Measurements from ENCODE around the gene POTEG.
"Not testable (repeated sequence)": the region's sequence is repeated elsewhere in the genome, so short reads cannot be mapped to it uniquely, and the experiment has no call there.

- TF ChIP-seq, protein P1, sequence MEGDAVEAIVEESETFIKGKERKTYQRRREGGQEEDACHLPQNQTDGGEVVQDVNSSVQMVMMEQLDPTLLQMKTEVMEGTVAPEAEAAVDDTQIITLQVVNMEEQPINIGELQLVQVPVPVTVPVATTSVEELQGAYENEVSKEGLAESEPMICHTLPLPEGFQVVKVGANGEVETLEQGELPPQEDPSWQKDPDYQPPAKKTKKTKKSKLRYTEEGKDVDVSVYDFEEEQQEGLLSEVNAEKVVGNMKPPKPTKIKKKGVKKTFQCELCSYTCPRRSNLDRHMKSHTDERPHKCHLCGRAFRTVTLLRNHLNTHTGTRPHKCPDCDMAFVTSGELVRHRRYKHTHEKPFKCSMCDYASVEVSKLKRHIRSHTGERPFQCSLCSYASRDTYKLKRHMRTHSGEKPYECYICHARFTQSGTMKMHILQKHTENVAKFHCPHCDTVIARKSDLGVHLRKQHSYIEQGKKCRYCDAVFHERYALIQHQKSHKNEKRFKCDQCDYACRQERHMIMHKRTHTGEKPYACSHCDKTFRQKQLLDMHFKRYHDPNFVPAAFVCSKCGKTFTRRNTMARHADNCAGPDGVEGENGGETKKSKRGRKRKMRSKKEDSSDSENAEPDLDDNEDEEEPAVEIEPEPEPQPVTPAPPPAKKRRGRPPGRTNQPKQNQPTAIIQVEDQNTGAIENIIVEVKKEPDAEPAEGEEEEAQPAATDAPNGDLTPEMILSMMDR (IDR thresholded peaks at IDR 0.05 in 8 of 11, conservative IDR thresholded peaks at IDR 0.05 in 3 of 11): not testable (repeated sequence)
- not testable (repeated sequence) for TF ChIP-seq POLR2AphosphoS5 (IDR thresholded peaks at IDR 0.05)
Measured at GRCh38 chr14:19371767-19372166, 62.4 kb downstream of the POTEG start.
